VCaP (cell line): ENCODE measurements around the gene NKX2-3.
A peak's percentile ranks its signal among the peaks of the same experiment; 100 is the strongest.

Experiments
- H3K27ac ChIP-seq: fragments of 450-650 bp; 2 replicates; pipeline ENCODE4 v1.5.1; 2017
- CTCF ChIP-seq: fragments of 450-650 bp; conservative IDR thresholded peaks from 2 replicates; pipeline ENCODE4 v1.5.1; 2017; ENCODE audit warnings: mild to moderate bottlenecking, moderate library complexity

The NKX2-3 gene

GRCh38 chr10:99507265-99507664, 25.5 kb upstream of the NKX2-3 start:
- no peak overlapping the region for H3K27ac ChIP-seq
- no peak for TF ChIP-seq CTCF

GRCh38 chr10:99513061-99513460, 19.7 kb upstream of the NKX2-3 start:
- peak overlapping the region; percentile 46 for H3K27ac ChIP-seq
- TF ChIP-seq CTCF, result no peak

GRCh38 chr10:99519690-99520039, 13.1 kb upstream of the NKX2-3 start:
- TF ChIP-seq CTCF, result no peak
- H3K27ac ChIP-seq, result no peak overlapping the region

GRCh38 chr10:99520040-99520846, 12.5 kb upstream of the NKX2-3 start:
- no peak for TF ChIP-seq CTCF
- H3K27ac ChIP-seq, result no peak overlapping the region

GRCh38 chr10:99520847-99521764, 11.6 kb upstream of the NKX2-3 start:
- no peak overlapping the region for H3K27ac ChIP-seq
- TF ChIP-seq CTCF, result no peak

GRCh38 chr10:99521765-99522469, 10.8 kb upstream of the NKX2-3 start:
- TF ChIP-seq CTCF, result no peak
- no peak overlapping the region for H3K27ac ChIP-seq
